Measurements from ENCODE around the gene AIP. TPM values are rescaled to one million over a fixed set of nuclear protein-coding genes. Genes with fewer than 3 reads are reported as not detected.

The AIP gene
- total and polyA plus RNA-seq, 9 of the 15 experiments (the other 6 are each of a cell fraction or from before 2014, with no cell fraction given): 5.2 to 92.5 (median 52.7) TPM

GRCh38 chr11:67468759-67469507 lies 13.9 kb upstream of the AIP start, which contains the start of gene TMEM134 (continued):
- TF ChIP-seq, protein P1, sequence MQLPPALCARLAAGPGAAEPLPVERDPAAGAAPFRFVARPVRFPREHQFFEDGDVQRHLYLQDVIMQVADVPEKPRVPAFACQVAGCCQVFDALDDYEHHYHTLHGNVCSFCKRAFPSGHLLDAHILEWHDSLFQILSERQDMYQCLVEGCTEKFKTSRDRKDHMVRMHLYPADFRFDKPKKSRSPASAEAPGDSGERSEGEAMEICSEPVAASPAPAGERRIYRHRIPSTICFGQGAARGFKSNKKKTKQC (CRISPR knock-in tag; IDR thresholded peaks at IDR 0.05): peak; percentile 38; the same call in 1 of the 2 replicates
- TF ChIP-seq NONO (IDR thresholded peaks at IDR 0.05; ENCODE audit: low read depth in 2 of 2, low read length in 1 of 2) (peak in 1 of 2 experiments; percentile 57; a peak in 2 of 4 replicates), NR1H2 (CRISPR knock-in tag; IDR thresholded peaks at IDR 0.05) (0 out of 2 replicates have a peak, but pooled peaks have one; percentile 3), KDM2B (CRISPR knock-in tag; IDR thresholded peaks at IDR 0.05) (peak; percentile 86; the same call in 1 of the 2 replicates), POLR2B (IDR thresholded peaks at IDR 0.05; ENCODE audit: low read depth, partially characterized antibody) (peak; percentile 61), BHLHE40 (IDR thresholded peaks at IDR 0.05; ENCODE audit: low read length) (peak; percentile 87), CREB3L1 (IDR thresholded peaks at IDR 0.05; ENCODE audit: borderline replicate concordance, low read depth) (no peak), ESRRA (IDR thresholded peaks at IDR 0.05; ENCODE audit: borderline replicate concordance, low read depth) (0 out of 2 replicates have a peak, but pooled peaks have one; percentile 42), TAF7 (tag; IDR thresholded peaks at IDR 0.05) (0 out of 2 replicates have a peak, but pooled peaks have one; percentile 59), GMEB1 (CRISPR knock-in tag; IDR thresholded peaks at IDR 0.05) (0 out of 2 replicates have a peak, but pooled peaks have one; percentile 13), RBFOX2 (IDR thresholded peaks at IDR 0.05; ENCODE audit: low read depth, low read length) (peak; percentile 91), ZFX (CRISPR knock-in tag; IDR thresholded peaks at IDR 0.05) (peak; percentile 60; the same call in 1 of the 2 replicates), ZBTB7A (IDR thresholded peaks at IDR 0.05; ENCODE audit: borderline replicate concordance, control insufficient read depth, low read depth, low read length) (peak; percentile 98), SRF (CRISPR knock-in tag; IDR thresholded peaks at IDR 0.05) (0 out of 4 replicates have a peak, but pooled peaks of 1 of the 2 experiments have one; percentile 45), ELF1 (tag; IDR thresholded peaks at IDR 0.05) (no peak), ETS1 (conservative IDR thresholded peaks at IDR 0.05; ENCODE audit: control insufficient read depth, low read depth, low read length) (peak; percentile 78), HNRNPL (IDR thresholded peaks at IDR 0.05; ENCODE audit: low read depth, low read length) (peak; percentile 48; the same call in 1 of the 2 replicates), CBX2 (IDR thresholded peaks at IDR 0.05; ENCODE audit: insufficient read depth, low read length, poor library complexity, severe bottlenecking) (no peak), ETV5 (CRISPR knock-in tag; IDR thresholded peaks at IDR 0.05; ENCODE audit: low read depth) (no peak), RB1 (IDR thresholded peaks at IDR 0.05; ENCODE audit: low read depth) (peak; percentile 82), POLR2AphosphoS5 (IDR thresholded peaks at IDR 0.05; ENCODE audit: control insufficient read depth, insufficient read depth, low read depth, low read length) (peak; percentile 76)

Data from K562 (cell line).